ENCODE data around the gene ZFAND3.

The ZFAND3 gene

GRCh38 chr6:37821446-37821845 is 1.9 kb downstream of the ZFAND3 start:
- no peak overlapping the region for H3K4me2 ChIP-seq (ENCODE audit: low read length)
- no peaks in the 10 kb centered on the region for H3K9me3 ChIP-seq (ENCODE audit: low read length)
- H4K20me1 ChIP-seq (ENCODE audit: insufficient read depth, low read length) = no peaks in the 10 kb centered on the region; the same call in 1 of the 2 replicates
- no peaks in the 10 kb centered on the region for H3K27me3 ChIP-seq (ENCODE audit: insufficient read depth, low read length)
- no peak overlapping the region for H3K9ac ChIP-seq (ENCODE audit: low read length)
- peaks cover 23% of the 10 kb centered on the region for H3K4me1 ChIP-seq (ENCODE audit: insufficient read depth, low read length, severe bottlenecking)
- H3K4me3 ChIP-seq (ENCODE audit: low read depth, low read length, poor library complexity, severe bottlenecking) = no peak overlapping the region
- no peaks in the 10 kb centered on the region for H3K9me2 ChIP-seq (ENCODE audit: low read depth, low read length)
- H3F3A ChIP-seq (ENCODE audit: insufficient read depth, low read length) = no peaks in the 10 kb centered on the region; the same call in 1 of the 2 replicates
- peaks cover 13% of the 10 kb centered on the region for H3K79me2 ChIP-seq (ENCODE audit: insufficient read depth, low read length)
- no peaks in the 10 kb centered on the region for H3K36me3 ChIP-seq (ENCODE audit: insufficient read depth, low read length)
- H3K27ac ChIP-seq (ENCODE audit: low read depth, low read length, poor library complexity, severe bottlenecking) = no peak overlapping the region
- H2AFZ ChIP-seq (ENCODE audit: low read length) = no peak overlapping the region
- TF ChIP-seq CTCF (IDR thresholded peaks at IDR 0.05; ENCODE audit: low read length) (no peak), EZH2 (IDR thresholded peaks at IDR 0.05; ENCODE audit: borderline replicate concordance, low read length) (no peak)

DNA sequence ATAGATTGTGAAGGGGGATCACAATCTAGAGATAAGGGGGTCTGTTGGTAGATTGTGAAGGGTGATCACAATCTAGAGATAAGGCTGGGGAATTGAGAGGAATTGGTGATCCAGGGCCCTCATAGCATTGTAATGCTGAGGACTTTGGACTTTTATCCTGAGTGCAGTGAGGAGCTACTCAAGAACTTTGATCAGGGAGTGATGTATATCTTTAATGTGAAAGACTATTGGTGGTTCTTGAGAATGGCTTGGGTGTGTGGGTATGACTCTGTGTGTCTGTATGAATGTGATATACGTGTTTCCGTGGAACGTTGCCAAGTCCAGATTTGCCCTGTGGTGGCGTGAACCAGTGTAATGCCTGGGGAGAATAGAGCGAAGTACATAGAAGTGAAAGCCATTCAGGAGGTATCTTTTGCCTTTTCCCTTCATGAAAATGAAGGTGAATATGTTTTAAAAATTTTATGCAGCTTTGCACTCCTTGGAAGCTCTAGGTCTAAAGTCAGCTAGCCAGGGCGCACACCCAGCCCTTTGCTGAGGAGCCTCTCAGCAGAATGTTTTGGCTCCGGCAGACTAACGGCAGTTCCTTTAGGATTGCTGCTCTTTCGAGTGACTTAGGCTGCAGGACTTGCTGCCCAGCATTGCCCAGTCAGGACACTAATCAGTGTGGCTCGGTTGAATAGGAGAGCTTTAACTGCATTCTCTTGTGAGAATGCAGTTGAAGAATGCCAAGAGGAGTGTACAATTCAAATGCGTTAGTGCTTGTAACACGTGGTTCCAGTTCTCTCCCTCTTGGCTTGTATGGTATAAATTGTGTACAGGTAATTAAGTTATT is 3.5 kb downstream of the ZFAND3 start:
- TF ChIP-seq CTCF (IDR thresholded peaks at IDR 0.05; ENCODE audit: low read length) = no peak
- no peak for TF ChIP-seq EZH2 (IDR thresholded peaks at IDR 0.05; ENCODE audit: borderline replicate concordance, low read length)
- H3K9ac ChIP-seq (ENCODE audit: low read length) = no peak overlapping the region
- H3K36me3 ChIP-seq (ENCODE audit: insufficient read depth, low read length) = no peaks in the 10 kb centered on the region
- peaks cover 28% of the 10 kb centered on the region for H3K79me2 ChIP-seq (ENCODE audit: insufficient read depth, low read length)
- no peaks in the 10 kb centered on the region for H3K9me2 ChIP-seq (ENCODE audit: low read depth, low read length)
- H3K4me2 ChIP-seq (ENCODE audit: low read length) = peak overlapping the region; percentile 6; the same call in 1 of the 2 replicates
- no peak overlapping the region for H2AFZ ChIP-seq (ENCODE audit: low read length)
- peaks cover 20% of the 10 kb centered on the region for H3K4me1 ChIP-seq (ENCODE audit: insufficient read depth, low read length, severe bottlenecking)
- no peak overlapping the region for H3K27ac ChIP-seq (ENCODE audit: low read depth, low read length, poor library complexity, severe bottlenecking)
- no peak overlapping the region for H3K4me3 ChIP-seq (ENCODE audit: low read depth, low read length, poor library complexity, severe bottlenecking)
- no peaks in the 10 kb centered on the region for H3K9me3 ChIP-seq (ENCODE audit: low read length)
- no peaks in the 10 kb centered on the region for H3K27me3 ChIP-seq (ENCODE audit: insufficient read depth, low read length)
- H3F3A ChIP-seq (ENCODE audit: insufficient read depth, low read length) = no peaks in the 10 kb centered on the region; the same call in 1 of the 2 replicates
- no peaks in the 10 kb centered on the region; the same call in 1 of the 2 replicates for H4K20me1 ChIP-seq (ENCODE audit: insufficient read depth, low read length)

- no peaks in the 10 kb centered on the region; the same call in 1 of the 2 replicates for H3F3A ChIP-seq (ENCODE audit: insufficient read depth, low read length)
- no peaks in the 10 kb centered on the region for H3K9me3 ChIP-seq (ENCODE audit: low read length)
- peaks cover 15% of the 10 kb centered on the region for H3K4me1 ChIP-seq (ENCODE audit: insufficient read depth, low read length, severe bottlenecking)
- no peak for TF ChIP-seq EZH2 (IDR thresholded peaks at IDR 0.05; ENCODE audit: borderline replicate concordance, low read length)
- TF ChIP-seq CTCF (IDR thresholded peaks at IDR 0.05; ENCODE audit: low read length) = no peak
- H3K79me2 ChIP-seq (ENCODE audit: insufficient read depth, low read length) = peaks cover 28% of the 10 kb centered on the region
- no peak overlapping the region for H3K4me2 ChIP-seq (ENCODE audit: low read length)
- H2AFZ ChIP-seq (ENCODE audit: low read length) = no peak overlapping the region
- H3K4me3 ChIP-seq (ENCODE audit: low read depth, low read length, poor library complexity, severe bottlenecking) = no peak overlapping the region
- no peak overlapping the region for H3K27ac ChIP-seq (ENCODE audit: low read depth, low read length, poor library complexity, severe bottlenecking)
- no peaks in the 10 kb centered on the region for H3K9me2 ChIP-seq (ENCODE audit: low read depth, low read length)
- H3K9ac ChIP-seq (ENCODE audit: low read length) = no peak overlapping the region
- no peaks in the 10 kb centered on the region; the same call in 1 of the 2 replicates for H4K20me1 ChIP-seq (ENCODE audit: insufficient read depth, low read length)
- H3K27me3 ChIP-seq (ENCODE audit: insufficient read depth, low read length) = no peaks in the 10 kb centered on the region
- no peaks in the 10 kb centered on the region for H3K36me3 ChIP-seq (ENCODE audit: insufficient read depth, low read length)
These were observed 4.6 kb downstream of the ZFAND3 start for GRCh38 chr6:37824170-37824569.

All from OCI-LY1 (cell line).